ENCODE results near the gene OR8H1.

OR8H1 gene, protein sequence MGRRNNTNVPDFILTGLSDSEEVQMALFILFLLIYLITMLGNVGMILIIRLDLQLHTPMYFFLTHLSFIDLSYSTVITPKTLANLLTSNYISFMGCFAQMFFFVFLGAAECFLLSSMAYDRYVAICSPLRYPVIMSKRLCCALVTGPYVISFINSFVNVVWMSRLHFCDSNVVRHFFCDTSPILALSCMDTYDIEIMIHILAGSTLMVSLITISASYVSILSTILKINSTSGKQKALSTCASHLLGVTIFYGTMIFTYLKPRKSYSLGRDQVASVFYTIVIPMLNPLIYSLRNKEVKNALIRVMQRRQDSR
- total RNA-seq = 0 reads per million in 2 donors

DNA sequence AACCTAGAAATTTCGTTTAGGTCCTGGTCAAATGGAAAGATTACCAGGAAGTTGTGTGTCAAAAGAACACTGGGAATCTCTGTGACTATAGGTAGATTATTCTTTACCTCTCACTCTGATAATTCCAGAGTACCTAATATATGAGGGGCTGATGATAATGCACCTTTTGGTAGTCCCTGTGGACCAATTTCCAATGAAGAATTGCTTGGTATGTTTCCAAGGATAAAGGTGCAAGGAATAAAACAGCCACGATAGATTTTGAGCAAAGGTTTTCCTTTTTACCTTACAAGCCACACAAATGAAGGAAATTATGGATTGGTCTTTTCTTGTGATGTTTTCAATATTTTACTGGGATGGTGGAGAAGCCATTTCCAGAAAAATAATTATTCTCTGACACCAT, at the start of gene OR8H1:
TSS of gene OR8H1 (minus strand) at position 101 of the 400 bp plus-strand sequence. CDS start 1,192 bp downstream, outside the sequence.
- DNase-seq = no peak

DNA sequence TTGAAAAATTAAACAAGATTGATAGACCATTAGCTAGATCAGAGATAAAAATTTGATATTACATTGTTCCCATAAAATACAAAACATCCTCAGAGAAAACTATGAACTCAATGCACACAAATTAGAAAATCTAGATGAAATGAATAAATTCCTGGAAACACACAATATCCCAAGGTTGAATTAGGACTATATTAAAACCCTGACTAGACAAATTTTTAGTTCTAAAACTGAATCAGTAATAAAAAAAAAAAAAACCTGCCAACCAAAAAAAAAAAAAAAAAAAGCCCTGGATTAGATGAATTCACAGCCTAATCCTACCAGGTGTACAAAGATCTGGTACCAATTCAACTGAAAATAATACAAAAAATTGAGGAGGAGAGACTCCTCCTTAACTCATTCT, 48.2 kb upstream of the OR8H1 start:
- DNase-seq = no peak

DNA sequence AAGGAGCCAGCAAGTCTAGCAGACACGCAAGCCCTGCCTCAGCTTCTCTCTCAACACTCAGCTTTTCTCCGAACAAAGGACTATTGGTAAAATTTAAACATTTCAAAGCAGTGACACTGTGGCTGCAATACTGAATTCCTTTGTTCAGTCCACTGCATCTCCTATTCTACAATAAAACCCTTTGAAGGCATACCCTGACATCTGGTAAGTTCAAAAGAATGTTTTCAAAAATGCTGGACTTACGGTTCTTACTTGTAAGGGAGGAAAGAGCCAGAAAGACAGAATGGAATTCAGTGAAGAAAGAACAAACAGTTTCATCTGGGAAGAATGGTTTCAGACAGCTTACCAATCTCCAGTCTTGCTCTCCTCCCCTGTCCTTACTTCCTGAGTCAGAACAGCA, 41.1 kb upstream of the OR8H1 start:
- DNase-seq = no peak

DNA sequence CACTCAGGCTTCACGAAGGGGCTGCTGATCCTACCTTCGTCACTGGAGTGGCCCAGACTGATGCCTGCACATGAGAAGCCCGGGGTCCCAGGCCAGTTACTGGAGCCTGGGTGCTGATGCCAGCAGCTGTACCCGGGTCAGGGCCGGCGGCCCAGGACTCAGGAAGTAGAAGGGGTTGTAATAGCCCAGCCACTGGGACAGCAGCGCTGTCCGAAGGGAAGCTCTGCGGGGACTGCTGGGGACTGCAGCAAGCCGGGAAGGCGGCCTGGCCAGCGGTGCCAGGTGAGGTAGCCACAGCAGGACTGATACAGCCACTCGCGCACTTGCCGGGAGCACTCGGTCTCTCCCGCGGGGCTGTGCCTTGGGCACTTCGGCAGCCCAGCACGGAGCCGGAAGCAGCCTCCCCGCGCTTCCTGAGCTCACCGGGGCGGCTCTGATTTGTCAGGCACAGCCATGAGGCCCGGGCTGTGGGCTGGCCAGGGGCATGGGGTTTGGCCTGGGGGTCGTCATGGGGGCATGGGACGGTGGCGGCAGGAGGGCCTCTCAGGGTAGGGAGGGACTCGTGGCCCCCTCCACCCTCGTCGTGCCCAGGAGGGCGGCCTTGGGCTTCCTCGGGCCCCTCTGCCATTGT, 39.9 kb upstream of the OR8H1 start:
- DNase-seq = no peak

DNA sequence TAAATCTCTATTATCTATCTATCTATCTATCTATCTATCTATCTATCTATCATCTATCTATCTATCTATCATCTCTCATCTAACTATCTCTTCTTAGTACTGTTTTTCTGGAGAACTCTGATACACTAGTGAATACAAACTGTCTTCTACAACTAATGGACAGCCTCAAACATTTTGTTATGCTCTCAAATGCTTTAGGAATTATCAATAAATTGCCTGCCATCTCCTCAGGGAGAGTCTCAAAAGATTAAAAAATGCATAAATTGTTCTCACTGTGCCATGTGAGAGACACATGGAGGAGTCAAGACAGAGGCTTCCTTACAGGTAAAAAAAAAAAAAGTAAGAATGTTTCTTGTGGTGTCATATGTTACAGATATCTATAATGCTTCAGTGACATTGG, 22.8 kb upstream of the OR8H1 start, which contains the start of gene OR8K3:
TSS of gene OR8K3 (plus strand) at position 301 of the 400 bp plus-strand sequence. CDS start 3,163 bp downstream, outside the sequence.
- no peak for DNase-seq

DNA sequence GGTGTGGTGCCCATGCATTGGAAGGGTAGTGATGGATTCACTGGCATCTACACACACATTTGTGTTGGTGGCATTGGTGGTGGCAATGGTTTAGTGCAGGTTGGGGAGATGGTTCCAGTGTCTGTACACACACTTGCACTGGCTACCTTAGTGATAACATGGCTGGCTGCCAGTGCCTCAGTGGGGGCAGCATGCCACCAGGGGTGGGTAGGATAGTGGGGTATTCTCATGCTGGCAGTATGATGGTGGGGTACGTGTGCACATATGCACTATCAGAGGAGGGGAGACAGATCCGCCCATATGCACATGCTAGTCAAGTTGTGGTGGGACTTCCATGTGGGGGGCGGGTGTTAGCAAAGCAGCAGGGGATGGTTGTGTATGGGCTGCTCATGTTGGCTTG, 15.8 kb upstream of the OR8H1 start:
- DNase-seq = no peak

DNA sequence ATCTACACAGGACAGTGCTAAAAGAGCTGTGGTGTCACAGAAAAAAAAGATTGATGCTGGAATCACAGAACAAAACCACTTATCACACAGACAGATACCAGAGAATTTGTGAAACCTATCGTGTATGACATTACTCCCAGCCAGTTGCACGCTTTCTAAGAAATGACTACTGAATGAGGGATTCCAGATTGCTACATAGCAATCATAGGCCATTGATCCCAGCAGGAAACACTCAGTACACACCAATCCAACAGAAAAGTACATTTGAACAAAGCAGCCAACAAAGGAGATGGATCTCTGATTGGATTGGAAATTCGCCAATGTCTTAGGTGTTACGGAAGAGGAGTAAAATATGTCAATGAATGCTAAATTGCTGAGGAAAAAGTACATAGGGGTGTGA, 4.8 kb upstream of the OR8H1 start:
- no peak for DNase-seq

DNA sequence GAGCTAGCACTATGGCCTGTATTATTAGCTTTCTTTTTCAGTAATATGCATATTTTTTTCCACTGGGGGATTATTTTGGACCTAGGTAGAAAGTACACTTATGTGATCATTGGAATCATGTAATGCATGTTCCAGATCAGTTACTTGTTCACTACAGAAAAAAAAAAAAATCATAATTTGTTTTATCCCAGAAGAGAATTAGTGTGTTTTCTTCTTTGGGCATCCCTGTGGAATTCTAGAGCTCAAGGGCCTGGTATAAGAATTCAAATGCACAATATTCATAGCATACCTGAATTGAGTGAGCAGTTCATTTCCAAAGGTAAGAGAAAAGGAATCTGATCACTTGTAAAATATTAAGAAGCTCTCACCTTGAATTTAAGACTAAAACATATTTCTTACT, 18.2 kb downstream of the OR8H1 start, which contains the start of gene OR5T1:
TSS of gene OR5T1 (plus strand) at position 301 of the 400 bp plus-strand sequence. CDS start 1,485 bp downstream, outside the sequence.
- DNase-seq = no peak

DNA sequence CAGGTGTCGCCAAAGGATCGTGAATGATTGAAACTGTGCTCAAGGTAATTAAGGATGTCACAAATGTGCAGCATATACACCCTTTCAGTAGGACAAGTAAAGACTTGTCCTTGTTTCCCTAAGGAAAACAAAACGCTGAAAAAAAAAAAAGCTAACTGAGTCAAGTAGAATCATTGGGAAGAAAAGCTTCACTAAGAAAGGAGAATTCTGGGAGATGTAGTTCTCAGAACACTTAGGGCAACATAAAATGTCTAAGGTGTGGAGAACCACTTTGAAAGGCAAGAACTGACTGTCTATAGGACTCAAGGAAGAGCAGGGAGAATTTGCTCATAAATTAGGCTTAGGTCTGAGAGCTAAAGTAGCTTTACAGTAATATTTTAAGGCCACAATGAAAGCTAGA, 21.0 kb downstream of the OR8H1 start:
- no peak for DNase-seq

DNA sequence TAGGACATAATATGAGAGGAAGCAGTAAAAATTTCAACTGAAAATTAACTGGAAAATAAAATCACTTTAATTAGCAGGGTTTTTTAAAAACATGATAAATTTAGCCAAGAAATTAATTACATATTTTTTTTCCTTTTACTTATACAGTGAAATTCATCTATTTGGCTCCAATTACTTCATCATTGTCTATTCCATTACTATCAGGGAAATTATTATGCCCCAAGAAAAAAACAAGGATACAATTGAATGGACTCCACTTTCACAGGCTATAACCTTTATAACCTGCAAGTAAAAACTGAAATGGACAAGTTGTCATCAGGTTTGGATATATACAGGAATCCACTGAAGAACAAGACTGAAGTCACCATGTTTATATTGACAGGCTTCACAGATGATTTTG, 40.1 kb downstream of the OR8H1 start, which contains the start of gene OR5T3:
TSS of gene OR5T3 (plus strand) at position 301 of the 400 bp plus-strand sequence. CDS start at position 301, 0 bp downstream.
- DNase-seq = no peak
